Measurements from ENCODE around the gene ACTG2.

ACTG2 gene

GRCh38 chr2:73914667-73915066 is 21.9 kb downstream of the ACTG2 start:
- DNase-seq (ENCODE audit: low spot score) = no peak

GRCh38 chr2:73915437-73915993 is 22.7 kb downstream of the ACTG2 start:
- no peak for DNase-seq (ENCODE audit: low spot score)

GRCh38 chr2:73916666-73917065 is 23.9 kb downstream of the ACTG2 start:
- DNase-seq (ENCODE audit: low spot score) = no peak

- no peak for DNase-seq (ENCODE audit: low spot score)
Observed at GRCh38 chr2:73917296-73917695, 24.5 kb downstream of the ACTG2 start.

DNA sequence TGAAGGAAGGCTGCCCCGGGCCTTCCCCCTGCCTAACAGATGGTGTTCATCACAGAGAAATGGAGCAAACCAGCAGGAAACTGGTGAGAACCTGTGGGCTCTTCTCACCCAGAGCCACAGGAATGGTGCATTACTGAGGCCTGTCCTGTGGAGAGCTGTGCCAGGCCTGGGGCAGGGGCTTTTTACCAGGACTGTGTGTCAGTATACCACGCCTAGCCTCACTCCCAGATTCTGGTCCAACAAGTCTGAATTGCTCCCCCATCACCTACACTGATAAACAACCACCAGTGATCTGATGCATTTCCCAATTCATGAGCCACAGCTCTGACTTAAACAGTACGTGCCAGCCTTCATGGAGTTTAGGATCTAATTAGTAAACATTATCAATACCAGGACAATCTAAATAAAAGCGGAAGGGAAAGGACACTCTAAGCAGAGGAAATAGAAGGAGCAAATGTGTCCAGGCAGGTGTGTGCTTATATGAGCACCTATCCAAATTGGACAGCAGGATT is 24.9 kb downstream of the ACTG2 start:
- DNase-seq (ENCODE audit: low spot score) = no peak

GRCh38 chr2:73918856-73919255 is 26.0 kb downstream of the ACTG2 start:
- DNase-seq (ENCODE audit: low spot score) = no peak

GRCh38 chr2:73919596-73920228 is 26.9 kb downstream of the ACTG2 start:
- no peak for DNase-seq (ENCODE audit: low spot score)

DNA sequence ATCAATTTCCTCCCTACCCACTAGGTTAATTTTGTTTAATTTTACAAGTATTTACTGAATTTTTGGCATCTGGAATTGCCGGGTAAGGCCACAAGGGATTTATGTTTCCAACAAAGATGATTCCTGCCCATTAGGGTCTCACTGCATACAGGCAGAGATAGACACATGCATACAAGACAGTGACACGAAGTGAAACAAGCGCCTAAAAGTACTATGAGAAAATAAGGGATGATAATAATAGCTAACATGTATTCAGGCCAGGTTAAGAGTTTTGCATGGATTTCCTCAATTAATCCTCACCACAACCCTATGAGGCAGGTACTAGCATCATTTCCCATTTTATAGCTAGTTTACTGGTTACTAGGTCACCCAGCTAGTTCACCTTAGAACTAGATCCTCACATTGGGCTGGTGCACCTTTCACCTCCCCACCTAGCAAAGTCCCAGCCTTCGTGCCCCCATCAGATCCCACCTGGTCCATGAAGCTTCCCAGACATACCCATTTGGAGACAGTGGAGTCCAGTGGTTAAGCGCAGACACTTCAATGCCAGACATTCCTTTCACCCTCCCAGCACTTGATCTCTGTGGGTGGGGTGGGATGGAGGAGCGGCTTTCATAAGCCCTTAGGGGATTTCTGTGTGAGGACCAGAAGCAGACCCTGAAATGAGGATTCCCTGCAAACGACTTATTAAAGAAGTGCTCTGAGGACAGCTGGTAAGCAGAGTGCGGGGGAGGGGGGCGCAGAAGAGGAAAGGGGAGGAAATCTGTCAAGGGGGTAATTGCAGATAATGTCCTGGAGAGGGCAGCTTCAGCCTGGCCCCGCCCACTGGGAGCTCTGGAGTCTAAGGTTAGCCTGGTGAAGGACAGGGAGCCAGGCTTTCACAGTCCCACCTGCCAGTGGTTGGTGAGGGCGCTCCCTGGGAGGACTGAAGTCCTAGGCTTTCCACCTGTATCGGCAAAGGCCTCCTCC is 28.1 kb downstream of the ACTG2 start:
- DNase-seq (ENCODE audit: low spot score) = no peak

GRCh38 chr2:73921581-73921980 is 28.8 kb downstream of the ACTG2 start:
- no peak for DNase-seq (ENCODE audit: low spot score)

- DNase-seq (ENCODE audit: low spot score) = no peak
Observed at GRCh38 chr2:73922681-73923080, 29.9 kb downstream of the ACTG2 start.

DNA sequence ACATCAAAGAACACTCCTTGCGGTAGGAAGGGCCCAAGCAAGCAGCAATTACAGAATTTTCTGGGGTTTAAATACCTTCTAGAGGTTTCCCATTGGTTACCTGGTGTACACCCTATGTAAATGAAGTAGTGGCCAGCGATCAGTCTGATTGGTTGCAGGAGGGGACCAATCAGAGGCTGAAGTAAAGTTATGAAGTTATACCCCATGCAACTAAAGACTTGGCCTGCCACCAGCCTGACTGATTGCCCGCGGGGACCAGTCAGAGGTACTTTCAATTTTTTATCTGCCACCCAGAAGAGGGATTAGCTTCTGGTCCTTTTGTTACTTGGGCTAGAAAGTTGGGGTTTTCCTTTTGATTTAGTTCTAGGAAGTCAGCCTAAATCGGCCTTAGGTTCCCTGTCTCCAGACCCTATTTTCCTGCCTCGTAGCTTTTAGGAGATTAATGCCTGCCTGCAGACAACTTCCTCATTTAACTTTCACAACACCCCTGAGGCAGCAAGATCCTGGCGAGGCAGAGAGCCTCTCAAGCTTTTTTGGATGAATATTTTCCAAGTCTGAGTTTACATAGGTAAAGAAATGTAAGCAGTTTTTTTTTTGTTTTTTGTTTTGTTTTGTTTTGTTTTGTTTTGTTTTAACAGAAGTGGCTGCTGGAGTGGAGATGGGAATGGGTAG is 32.4 kb downstream of the ACTG2 start:
- no peak for DNase-seq (ENCODE audit: low spot score)

- DNase-seq (ENCODE audit: low spot score) = peak; percentile 78
Observed at GRCh38 chr2:73925853-73926492, 33.2 kb downstream of the ACTG2 start.

DNA sequence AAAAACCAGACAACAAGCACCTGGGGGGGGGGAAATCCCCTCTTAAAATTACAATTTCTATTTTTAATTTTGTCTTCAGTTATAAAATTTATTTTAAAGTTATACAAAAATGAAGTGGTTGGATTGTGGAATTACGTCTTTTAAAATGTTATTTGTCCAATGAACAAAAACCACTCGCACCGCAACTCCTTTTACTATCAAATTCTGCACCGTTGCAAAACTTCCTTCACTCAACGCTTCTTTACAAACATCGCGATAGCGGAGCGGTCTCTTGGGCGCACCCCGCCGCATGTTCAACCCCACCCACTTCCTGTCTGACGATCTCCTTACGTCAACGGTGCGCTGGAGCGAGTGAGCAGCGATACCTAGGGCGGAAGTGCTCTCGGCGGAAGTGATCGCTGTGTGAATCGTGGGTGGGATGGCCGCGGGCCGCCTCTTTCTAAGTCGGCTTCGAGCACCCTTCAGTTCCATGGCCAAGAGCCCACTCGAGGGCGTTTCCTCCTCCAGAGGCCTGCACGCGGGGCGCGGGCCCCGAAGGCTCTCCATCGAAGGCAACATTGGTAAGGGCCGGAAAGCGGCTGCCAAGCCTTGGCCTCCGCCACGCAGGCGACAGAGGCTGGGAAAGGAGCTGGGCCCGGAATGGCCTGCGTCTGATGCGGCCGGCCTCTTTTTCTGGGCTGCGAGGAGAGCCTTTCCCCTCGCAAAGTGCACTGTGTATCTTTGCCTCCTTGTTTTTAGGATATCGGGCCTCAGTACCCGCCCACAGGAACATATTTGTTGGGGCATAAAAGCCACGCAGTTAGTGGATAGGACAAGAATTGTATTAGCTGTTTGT is 33.9 kb downstream of the ACTG2 start, which contains the start of gene DGUOK:
TSS of gene DGUOK (plus strand) at position 388 of the 835 bp plus-strand sequence. CDS start at position 419, 31 bp downstream.
- DNase-seq (ENCODE audit: low spot score) = peak; percentile 99

DNA sequence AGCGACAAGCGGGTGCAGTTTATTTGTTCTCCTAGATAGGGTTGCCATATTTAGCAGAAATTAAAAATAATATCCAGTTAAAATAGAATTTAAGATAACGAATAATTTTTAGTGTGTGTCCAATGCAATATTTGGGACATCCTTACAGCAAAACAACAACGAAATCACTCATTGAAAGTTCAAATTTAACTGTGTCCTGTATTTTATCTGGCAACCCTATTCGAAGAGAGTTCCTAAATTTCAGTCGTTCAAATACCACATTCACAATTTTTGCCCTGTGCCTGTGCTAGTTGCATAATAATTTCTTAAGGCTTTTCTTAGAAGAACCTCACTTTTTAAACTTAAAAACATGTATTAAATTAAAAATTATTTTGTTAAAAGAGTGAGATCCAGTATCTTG is 34.5 kb downstream of the ACTG2 start:
- no peak for DNase-seq (ENCODE audit: low spot score)

DNA sequence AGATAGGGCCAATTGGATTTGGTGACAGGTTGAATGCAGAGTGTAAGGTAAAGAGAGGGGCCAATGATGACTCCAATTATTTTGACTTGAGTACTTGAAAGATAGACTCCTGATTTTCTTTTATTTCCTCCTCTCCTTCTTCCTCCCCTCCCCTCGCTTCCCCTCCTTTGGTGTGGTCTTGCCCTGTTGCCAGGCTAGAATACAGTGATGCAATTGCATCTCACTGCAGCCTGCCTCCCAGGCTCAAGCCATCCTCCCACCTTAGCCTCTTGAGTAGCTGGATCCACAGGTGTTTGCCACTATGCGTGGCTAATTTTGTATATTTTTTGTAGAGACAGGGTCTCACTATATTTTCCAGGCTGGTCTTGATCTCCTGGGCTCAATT is 36.1 kb downstream of the ACTG2 start:
- DNase-seq (ENCODE audit: low spot score) = no peak

- DNase-seq (ENCODE audit: low spot score) = no peak
Observed at GRCh38 chr2:73930386-73930785, 37.6 kb downstream of the ACTG2 start.

DNA sequence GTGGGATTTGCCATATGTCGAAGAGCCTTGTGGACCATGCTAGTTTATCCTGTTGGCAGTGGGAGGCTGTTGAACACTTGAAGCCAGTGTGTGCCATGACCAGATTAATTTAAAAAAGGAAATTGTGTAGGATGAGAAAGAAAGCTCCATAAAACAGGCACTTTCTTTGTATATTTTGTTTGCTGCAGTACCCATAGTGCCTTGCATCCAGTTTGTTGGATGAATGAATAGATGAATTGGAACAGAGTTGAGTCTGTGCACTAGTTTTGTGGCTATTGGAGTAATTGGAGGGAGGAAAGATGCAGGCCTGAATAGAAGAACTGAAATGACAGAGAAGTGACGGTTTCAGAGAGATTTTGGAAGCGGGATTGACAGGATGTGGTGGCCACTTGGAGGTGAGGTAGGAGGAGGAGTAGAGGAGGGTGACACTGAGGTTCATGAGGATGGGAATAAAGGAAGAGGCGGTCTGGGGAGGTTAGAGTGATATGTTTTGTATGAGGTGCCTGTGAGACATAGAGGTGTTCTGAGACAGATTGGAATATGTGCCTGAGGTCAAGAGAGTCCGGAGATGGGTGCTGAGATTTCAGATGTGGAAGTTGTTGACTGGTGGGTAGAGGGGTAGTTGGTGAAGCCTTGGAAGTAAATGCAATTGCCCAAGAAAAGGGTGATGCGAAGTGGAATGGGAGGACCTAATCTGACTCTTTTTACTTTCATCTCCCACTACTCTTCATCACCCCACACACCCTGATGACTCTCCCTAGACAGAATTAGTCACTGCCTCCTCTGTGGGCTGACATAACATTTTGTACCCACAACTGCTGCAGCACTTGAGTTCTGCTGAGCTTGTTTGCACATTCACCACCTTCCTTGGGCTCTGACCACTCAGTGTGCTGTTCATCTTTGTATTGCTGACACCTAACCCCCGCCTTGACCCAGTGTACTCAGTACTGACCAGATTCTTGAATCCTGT is 39.0 kb downstream of the ACTG2 start:
- no peak for DNase-seq (ENCODE audit: low spot score)

GRCh38 chr2:73933194-73933593 is 40.4 kb downstream of the ACTG2 start:
- no peak for DNase-seq (ENCODE audit: low spot score)

- no peak for DNase-seq (ENCODE audit: low spot score)
Observed at GRCh38 chr2:73935641-73936040, 42.8 kb downstream of the ACTG2 start.
